ENCODE measurements around the gene KRTAP2-2.

GRCh38 chr17:41037853-41038350, 17.1 kb downstream of the KRTAP2-2 start:
- TF ChIP-seq CTCF (IDR thresholded peaks at IDR 0.05; ENCODE audit: insufficient read depth, low read length, poor library complexity, severe bottlenecking), result no peak
- TF ChIP-seq EZH2phosphoT487 (conservative IDR thresholded peaks at IDR 0.05; ENCODE audit: low read length), result no peak
